Stimulated activated CD8-positive, alpha-beta memory T cell treated with anti-CD3 and anti-CD28 coated beads, Interleukin-4, amount 100 ng/mL, for 48 hours (primary cell): ENCODE results near the gene IDUA.
A peak's percentile ranks its signal among the peaks of the same experiment; 100 is the strongest.

Source experiments
- DNase-seq: peaks from one replicate; pipeline ENCODE4 v3.0.0-alpha.2; 2020

The IDUA gene

DNA sequence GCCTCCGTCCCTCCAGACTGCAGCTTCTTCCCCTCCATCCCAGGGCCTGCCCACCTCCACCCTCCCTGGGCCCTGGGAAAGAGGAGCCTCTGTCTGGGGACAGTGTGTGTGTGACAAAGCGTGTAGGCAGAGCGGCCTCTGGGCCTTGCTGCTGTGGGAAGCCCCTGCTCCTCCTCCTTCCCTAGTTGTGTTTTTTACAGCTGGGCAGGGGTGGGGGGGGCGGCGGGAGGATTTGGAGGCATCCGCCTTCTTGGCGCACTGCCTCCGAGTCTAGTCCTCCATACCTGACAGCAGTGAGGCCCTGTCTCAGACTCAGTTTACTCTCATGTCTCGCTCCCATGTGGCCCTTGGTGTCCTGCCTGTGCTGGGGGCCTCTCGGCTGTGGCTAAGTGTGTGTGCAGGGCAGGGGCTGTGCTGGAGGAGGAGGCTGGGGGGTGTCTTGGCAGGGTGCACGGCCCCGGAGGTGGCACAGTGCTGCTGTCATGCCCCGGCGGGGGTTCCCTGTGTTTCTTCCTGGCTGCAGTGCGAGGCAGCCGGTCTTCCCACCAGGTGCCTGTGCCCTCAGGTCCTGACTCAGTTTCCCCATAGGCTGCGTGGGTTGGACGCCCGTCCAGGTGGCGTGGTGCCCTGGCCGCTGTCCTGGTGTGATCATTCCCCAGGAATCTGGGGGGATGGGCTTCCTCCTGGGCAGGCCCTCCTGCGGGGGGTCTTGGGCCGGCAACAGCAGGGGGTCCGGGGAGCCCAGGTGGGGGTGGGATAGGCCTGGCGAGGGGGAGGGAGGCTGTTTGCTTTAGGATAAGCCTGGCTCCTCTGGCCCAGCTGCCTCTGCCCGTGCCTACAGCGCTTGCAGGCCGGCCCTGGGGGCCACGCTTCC is 31.5 kb downstream of the IDUA start:
- DNase-seq: no peak

- no peak for DNase-seq
Measured at GRCh38 chr4:1019320-1019719, 32.5 kb downstream of the IDUA start.

DNA sequence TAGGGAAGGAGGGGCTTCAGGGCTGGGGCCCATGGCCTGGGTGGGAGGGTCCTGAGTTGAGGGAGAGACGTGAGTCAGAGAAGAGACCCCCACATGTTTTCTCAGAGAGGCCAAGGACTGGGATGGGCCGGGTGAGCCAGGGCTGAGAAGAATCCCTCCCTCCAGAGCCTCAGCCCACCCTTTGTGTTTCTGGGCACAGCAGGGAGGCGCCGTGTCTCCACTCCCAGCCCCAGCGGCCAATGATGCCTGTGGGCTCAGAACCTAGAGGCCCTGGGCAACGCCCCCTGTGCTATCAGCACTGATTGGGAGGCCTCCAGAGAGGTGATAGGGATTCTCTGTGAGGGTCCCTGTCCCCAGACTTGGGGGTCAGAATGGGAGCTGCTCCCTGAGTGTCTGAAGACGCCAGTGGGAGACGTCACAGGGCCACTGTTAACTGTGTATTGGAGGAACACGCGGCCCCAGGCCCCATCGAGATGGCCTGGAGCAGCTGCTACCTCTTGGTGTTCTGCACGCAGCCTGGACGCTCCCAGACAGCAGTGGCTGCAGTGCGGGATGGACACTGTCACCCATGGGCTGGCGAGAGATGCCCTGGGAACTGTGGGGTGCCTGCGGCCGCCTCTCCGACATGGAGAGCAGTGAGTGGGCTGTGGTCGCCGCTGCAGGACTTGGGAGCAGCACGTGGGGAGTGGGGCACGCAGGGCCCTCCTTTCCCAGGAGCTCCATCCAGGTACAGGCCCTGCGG is 33.1 kb downstream of the IDUA start:
- no peak for DNase-seq

DNA sequence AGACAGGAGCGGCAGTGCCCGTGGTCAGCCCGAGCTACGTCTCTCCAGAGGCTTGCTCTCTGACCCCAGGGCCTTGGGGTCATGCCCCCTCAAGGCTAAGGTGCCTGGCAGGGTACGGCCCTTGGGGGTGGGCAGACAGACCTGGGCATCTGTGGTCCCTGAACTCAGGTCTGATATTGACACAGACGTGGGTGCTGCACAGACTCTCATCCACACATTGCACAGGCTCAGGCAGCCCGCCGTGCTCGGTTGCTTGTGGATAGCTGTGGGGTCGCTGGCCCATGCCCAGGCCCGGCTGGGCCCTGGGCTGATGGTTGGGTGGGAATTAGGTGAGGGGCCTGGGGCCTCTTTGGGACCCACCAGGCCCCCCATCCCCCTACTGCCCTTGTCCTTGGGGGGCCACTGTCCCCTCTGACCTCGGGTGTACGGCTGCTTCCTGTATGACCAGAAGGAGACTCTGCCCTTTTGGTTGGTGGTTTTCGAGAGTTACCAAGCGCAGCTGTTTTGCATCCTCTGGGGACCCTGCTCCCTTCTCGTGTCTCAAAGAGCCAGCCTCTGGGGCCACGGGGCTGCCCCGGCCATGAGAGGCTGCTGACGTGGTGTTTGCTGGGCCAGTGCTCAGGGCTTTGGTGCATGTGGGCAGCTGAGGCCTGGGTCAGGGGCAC is 34.7 kb downstream of the IDUA start:
- no peak for DNase-seq

- no peak for DNase-seq
Measured at GRCh38 chr4:1022051-1022738, 35.4 kb downstream of the IDUA start.

DNA sequence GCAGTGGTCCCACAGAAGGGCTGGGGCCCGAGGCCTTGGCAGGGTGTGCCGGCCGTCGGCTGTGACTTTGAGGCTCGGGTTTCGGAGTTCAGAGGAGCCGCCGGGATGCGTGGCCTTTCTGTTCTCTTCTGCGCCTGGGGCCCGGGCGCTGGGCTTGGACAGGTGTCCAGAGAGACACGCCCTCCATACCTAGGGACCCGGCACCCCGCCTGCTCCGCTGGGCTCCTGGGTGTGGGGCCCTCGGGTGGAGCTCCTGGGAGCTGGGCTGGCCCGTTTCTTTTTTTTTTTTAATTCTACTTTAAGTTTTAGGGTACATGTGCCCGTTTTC is 35.9 kb downstream of the IDUA start:
- no peak for DNase-seq

GRCh38 chr4:1023075-1023640 is 36.3 kb downstream of the IDUA start:
- DNase-seq: no peak

DNA sequence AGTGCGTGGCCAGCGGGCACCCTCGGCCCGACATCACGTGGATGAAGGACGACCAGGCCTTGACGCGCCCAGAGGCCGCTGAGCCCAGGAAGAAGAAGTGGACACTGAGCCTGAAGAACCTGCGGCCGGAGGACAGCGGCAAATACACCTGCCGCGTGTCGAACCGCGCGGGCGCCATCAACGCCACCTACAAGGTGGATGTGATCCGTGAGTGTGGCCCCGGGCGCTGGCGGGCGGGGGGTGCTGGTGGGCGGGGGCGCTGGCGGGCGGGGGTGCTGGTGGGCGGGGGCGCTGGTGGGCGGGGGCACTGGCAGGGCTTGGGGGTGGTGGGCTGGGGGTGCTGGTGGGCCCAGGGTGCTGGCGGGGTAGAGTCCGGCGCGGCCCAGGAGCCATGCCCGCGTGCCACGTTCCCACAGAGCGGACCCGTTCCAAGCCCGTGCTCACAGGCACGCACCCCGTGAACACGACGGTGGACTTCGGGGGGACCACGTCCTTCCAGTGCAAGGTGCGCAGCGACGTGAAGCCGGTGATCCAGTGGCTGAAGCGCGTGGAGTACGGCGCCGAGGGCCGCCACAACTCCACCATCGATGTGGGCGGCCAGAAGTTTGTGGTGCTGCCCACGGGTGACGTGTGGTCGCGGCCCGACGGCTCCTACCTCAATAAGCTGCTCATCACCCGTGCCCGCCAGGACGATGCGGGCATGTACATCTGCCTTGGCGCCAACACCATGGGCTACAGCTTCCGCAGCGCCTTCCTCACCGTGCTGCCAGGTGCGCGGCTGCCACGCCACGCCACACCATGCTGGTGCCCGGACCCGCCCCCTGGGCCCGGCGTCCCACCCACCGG is 37.3 kb downstream of the IDUA start:
- no peak for DNase-seq

GRCh38 chr4:1024882-1025545 is 38.2 kb downstream of the IDUA start:
- DNase-seq: no peak

- DNase-seq: peak; percentile 72
Measured at GRCh38 chr4:1026115-1026514, 39.3 kb downstream of the IDUA start.

GRCh38 chr4:1027219-1027914 is 40.5 kb downstream of the IDUA start:
- no peak for DNase-seq

- DNase-seq: no peak
Measured at GRCh38 chr4:1027915-1028238, 41.0 kb downstream of the IDUA start.

- no peak for DNase-seq
Measured at GRCh38 chr4:1028574-1029220, 41.9 kb downstream of the IDUA start.

DNA sequence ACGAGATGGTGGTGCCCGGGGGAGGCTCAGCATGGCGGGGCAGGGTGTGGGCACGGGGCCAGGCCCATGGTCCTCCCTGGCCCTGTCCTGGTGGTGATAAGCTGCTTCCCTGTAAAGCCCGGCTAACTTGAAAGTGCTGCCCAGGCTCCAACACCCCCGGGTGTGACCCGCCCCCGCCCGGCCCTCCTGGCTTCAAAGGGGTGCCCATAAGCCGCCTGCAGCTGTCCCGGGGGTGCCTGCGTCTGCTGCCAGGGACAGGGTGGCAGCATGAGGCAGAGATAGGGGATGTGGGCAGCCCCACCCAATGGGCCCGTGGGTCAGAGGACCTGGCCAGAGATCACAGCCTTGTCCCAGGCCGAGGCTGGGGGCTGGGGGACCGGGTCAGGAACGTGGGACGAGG is 42.7 kb downstream of the IDUA start:
- DNase-seq: no peak

- DNase-seq: no peak
Measured at GRCh38 chr4:1030031-1030430, 43.2 kb downstream of the IDUA start.

- no peak for DNase-seq
Measured at GRCh38 chr4:1030559-1030958, 43.7 kb downstream of the IDUA start.

- no peak for DNase-seq
Measured at GRCh38 chr4:1031346-1031745, 44.5 kb downstream of the IDUA start.

DNA sequence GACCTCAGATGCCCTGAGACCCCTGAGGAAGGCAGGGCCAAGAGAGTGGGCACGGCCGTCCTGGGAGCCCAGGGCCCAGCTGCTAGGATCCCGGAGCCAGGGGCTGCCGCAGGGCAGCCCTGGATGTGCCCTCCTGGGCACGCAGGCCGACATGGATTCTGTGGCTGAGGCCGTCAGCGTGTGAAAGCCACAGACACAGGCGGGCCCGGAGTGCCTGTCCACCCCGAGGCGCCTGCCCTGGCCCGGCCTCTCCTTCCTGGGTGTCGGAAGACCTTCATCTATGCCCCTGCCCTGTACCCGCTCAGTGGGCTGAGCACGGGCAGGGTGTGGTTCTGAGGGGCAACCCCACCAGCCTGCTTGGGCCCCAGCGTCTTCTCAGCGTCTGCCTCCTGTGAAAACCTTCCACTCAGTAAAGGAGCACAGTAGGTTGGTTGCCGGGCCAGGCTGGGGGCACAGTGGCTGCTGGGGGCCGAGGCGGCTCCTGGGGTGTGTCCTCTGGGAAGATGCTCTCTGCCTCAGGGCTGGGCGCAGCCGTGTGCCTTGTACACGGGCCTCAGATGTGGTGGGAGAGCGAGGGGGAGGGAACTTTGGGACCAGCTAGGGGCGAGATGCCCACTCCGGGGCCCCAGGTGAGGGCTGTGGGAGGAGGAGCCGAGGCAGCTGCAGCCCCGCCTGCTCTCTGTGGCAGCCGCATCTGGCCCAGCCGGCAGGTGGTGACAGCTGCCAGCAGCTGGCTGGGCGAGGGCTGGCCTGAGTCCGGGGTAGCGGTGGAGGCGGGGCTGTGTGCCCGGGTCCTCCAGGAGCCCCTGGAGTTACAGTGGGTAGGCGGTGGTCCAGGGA is 45.3 kb downstream of the IDUA start:
- DNase-seq: no peak

DNA sequence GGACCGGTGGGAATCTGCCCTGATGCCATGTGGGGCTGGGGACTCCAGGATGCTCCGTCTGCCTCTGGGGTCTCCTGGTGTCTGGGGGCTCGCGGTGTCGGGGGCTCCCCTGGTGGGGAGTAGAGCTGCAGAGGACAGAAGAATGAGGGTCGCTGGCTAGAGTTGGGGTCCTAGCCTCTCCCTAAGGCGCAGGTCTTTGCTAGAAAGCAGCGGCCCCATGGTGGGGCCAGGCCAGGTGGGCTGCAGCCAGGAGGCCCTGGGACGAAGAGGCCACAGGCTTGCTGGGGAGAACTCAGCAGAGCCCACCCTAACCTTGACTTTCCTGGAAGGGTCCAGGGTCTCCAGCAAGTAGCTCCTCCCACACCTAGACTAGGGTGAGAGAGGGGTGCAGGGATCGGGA is 46.0 kb downstream of the IDUA start:
- no peak for DNase-seq
